Panc1 (cell line): ENCODE data around the gene NFE2. TPM values are rescaled to one million over a fixed set of nuclear protein-coding genes. Genes with fewer than 3 reads are reported as not detected.

Experiments
- ATAC-seq: fragments of 200-7000 bp; cut with Tn5 transposase; 2 replicates; pipeline ENCODE4 v1.9.1; 2020; ENCODE audit warnings: mild to moderate bottlenecking, moderate library complexity
- BruUV-seq: library from RNA; stranded (reverse); fragments of 400-500 nt; replicated peaks from 2 replicates; lab custom pipeline; 2021; lab: Mats Ljungman, UMichigan
- CTCF ChIA-PET: fragments of 300-600 bp; sonication (Branson Sonifier 250); formaldehyde crosslinking; loops from one replicate; lab custom pipeline; 2022; ENCODE audit warnings: antibody characterized with exemption; lab: Charles Lee
- POLR2A ChIA-PET: fragments of 300-600 bp; sonication (Branson Sonifier 250); formaldehyde crosslinking; loops from one replicate; lab custom pipeline; 2022; ENCODE audit warnings: antibody characterized with exemption; lab: Charles Lee
- DNase-seq: peaks from one replicate; pipeline ENCODE4 v3.0.0-alpha.2; 2010; ENCODE audit warnings: low read depth, low spot score
- H3K27ac ChIP-seq: 2 replicates; pipeline ENCODE4 v1.5.1; 2011; ENCODE audit warnings: mild to moderate bottlenecking, low read length, inconsistent platforms
- H3K27me3 ChIP-seq: fragments of 200-500 bp; sonication (Bioruptor generic); 2 replicates; pipeline ENCODE4 v1.6.0; 2014; ENCODE audit warnings: low read length, inconsistent platforms; ENCODE audit not compliant: control insufficient read depth, insufficient read depth
- H3K36me3 ChIP-seq: fragments of 200-500 bp; sonication (Bioruptor generic); 2 replicates; pipeline ENCODE4 v1.5.1; 2014; ENCODE audit warnings: inconsistent platforms, mild to moderate bottlenecking, low read length, moderate library complexity; ENCODE audit not compliant: control insufficient read depth, insufficient read depth
- H3K4me1 ChIP-seq: 2 replicates; pipeline ENCODE4 v1.5.1; 2011; ENCODE audit warnings: inconsistent platforms, mild to moderate bottlenecking, low read length, moderate library complexity; ENCODE audit not compliant: control insufficient read depth, insufficient read depth
- H3K4me3 ChIP-seq, 2 experiments: 2 replicates each; pipeline ENCODE4 v1.5.1; 2011 to 2012; ENCODE audit warnings: low read depth in 2 of 2, low read length in 2 of 2, mild to moderate bottlenecking in 2 of 2, inconsistent platforms in 1 of 2, moderate library complexity in 1 of 2
- H3K9me3 ChIP-seq: fragments of 200-500 bp; sonication (Bioruptor generic); 2 replicates; pipeline ENCODE4 v1.5.1; 2014; ENCODE audit warnings: low read depth, mild to moderate bottlenecking, inconsistent platforms, low read length, moderate library complexity; ENCODE audit not compliant: control insufficient read depth, insufficient read depth
- POLR2AphosphoS5 ChIP-seq: IDR thresholded peaks from 2 replicates; pipeline ENCODE4 v1.6.1; 2012; ENCODE audit warnings: mild to moderate bottlenecking, low read depth, low read length, moderate library complexity
- SIN3A ChIP-seq: IDR thresholded peaks from 2 replicates; pipeline ENCODE4 v1.6.1; 2012; ENCODE audit warnings: low read depth, mild to moderate bottlenecking, low read length, moderate library complexity, borderline replicate concordance; ENCODE audit not compliant: insufficient read depth
- TCF7L2 ChIP-seq: IDR thresholded peaks from 2 replicates; pipeline ENCODE4 v1.6.1; 2011; ENCODE audit warnings: mild to moderate bottlenecking, low read depth, low read length, inconsistent platforms
- in situ Hi-C: cut with HindIII; loops from 2 replicates; pipeline ENCODE4 v1.10.0; 2016; ENCODE audit warnings: low sequenced_read_pairs, low pct_unique_long_range_greater_than_20kb
- intact Hi-C: fragments of 100-400 bp; cut with micrococcal nuclease; formaldehyde crosslinking; loops from one replicate; pipeline ENCODE4 v1.10.0; 2022; ENCODE audit not compliant: unreplicated experiment
- total RNA-seq: library from RNA; stranded (reverse); gene quantifications from one replicate; pipeline ENCODE4 v1.2.1, GENCODE V29; 2021; ENCODE audit not compliant: unreplicated experiment
- TF ChIP-seq, protein P1 (sequence below): fragments of 450-650 bp; IDR thresholded peaks from 2 replicates; pipeline ENCODE4 v1.5.1; 2017; ENCODE audit warnings: mild to moderate bottlenecking
- TF ChIP-seq, protein P2 (sequence below), 2 experiments: IDR thresholded peaks; 2 replicates each; pipeline ENCODE4 v1.6.1; 2011 to 2012; ENCODE audit warnings: low read depth in 2 of 2, control low read depth in 1 of 2, low read length in 1 of 2, mild to moderate bottlenecking in 1 of 2, moderate library complexity in 1 of 2; ENCODE audit not compliant: insufficient read depth in 1 of 2

Gene NFE2
- total RNA-seq, 1 experiment from 2014 or later, result 0.26 TPM

DNA sequence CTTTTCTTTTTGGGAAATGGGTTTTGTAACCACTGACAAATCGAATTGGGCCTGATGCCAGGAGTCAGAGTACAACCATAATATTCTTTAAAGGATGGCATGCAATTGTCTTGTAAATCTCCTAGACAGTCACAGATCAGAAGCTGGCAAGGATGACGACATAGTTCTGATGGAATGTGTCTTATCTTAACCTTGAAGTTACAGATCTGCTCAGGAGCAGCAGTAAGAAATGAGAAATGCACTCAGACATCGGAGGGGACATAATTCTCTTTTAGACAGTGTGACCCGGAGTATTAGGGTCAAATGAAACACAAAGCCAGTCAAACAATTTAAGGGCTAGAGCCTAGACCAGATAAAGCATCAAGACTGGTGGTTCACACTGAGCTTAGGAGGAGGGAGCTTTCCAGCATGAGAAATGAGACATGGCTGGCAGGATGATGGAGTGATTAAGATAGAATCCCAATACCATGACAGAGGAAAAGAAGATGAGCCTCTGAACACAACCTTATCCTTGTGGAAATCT is 38.4 kb downstream of the NFE2 start:
- in situ Hi-C loops, result no loop called here
- TF ChIP-seq, protein P1, sequence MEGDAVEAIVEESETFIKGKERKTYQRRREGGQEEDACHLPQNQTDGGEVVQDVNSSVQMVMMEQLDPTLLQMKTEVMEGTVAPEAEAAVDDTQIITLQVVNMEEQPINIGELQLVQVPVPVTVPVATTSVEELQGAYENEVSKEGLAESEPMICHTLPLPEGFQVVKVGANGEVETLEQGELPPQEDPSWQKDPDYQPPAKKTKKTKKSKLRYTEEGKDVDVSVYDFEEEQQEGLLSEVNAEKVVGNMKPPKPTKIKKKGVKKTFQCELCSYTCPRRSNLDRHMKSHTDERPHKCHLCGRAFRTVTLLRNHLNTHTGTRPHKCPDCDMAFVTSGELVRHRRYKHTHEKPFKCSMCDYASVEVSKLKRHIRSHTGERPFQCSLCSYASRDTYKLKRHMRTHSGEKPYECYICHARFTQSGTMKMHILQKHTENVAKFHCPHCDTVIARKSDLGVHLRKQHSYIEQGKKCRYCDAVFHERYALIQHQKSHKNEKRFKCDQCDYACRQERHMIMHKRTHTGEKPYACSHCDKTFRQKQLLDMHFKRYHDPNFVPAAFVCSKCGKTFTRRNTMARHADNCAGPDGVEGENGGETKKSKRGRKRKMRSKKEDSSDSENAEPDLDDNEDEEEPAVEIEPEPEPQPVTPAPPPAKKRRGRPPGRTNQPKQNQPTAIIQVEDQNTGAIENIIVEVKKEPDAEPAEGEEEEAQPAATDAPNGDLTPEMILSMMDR, result no peak
- TF ChIP-seq TCF7L2, result peak; percentile 67
- Histone ChIP-seq H3K27ac (peak overlapping the region; percentile 89), H3K27me3 (no peaks in the 10 kb centered on the region), H3K4me3 (no peak overlapping the region), H3K9me3 (no peaks in the 10 kb centered on the region), H3K4me1 (peaks cover 57% of the 10 kb centered on the region), H3K36me3 (0 out of 2 replicates have a peak, but pooled peaks cover under 1% of the 10 kb centered on the region)
- DNase-seq, result no peak
- no TSS peak for BruUV-seq
- intact Hi-C loops, result no loop called here
- ChIA-PET POLR2A (interaction anchor here (0.7 to 1.0 kb wide), 2 partner anchors 18 to 38 kb away, joined by 3 to 5 read pairs; partner anchors contain the start of gene HNRNPA1), CTCF (no interaction called here)
- no peak; the same call in 1 of the 2 replicates for ATAC-seq

DNA sequence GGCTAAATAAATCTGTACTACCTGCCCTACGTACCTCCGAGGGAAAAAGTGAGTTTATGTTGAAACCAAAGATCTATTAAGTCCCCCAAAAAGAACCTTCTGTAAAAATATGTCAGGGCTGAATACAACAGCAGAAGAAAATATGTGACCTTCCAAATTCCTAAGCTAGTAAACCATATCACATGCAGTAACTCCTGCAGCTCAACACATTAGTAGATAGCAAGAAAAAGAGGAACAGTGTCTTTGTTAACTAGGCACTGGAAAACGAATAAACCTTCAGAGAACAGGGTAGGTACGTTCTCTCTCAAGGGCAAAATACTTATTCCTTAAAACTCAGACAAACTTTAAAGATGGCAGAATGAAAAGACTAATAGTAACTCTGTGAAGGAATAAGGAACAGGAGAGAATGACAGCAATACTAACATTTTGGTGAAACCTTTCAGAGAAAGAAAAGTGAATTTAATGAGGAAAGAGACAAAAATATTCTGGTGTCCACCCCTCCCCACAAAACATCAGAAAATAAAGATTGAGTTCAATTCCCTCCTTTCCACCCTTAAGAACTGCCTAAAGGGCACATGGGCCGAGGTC is 38.9 kb downstream of the NFE2 start:
- in situ Hi-C loops, result no loop called here

More for the DNA sequence above, 38.9 kb downstream of the NFE2 start:
- ChIA-PET POLR2A (interaction anchor here (0.7 to 2.7 kb wide), 2 partner anchors 18 kb away, joined by 5 to 10 read pairs; partner anchors contain the start of genes CBX5 and HNRNPA1), CTCF (interaction anchor here (0.7 kb wide), 2 partner anchors 8 to 10 kb away, joined by 4 to 5 read pairs; no protein-coding TSS in a partner anchor)
- intact Hi-C loops, result no loop called here
- peak overlapping the region; percentile 89 for H3K27ac ChIP-seq
- no peak overlapping the region for H3K4me3 ChIP-seq
- peaks cover 58% of the 10 kb centered on the region for H3K4me1 ChIP-seq
- ATAC-seq (no peak), DNase-seq (no peak)
- no TSS peak for BruUV-seq
- H3K27me3 ChIP-seq, result no peaks in the 10 kb centered on the region
- TF ChIP-seq POLR2AphosphoS5, result no peak
- TF ChIP-seq SIN3A, result no peak
- TF ChIP-seq, protein P1, result no peak
- no peak for TF ChIP-seq TCF7L2
- TF ChIP-seq, protein P2, sequence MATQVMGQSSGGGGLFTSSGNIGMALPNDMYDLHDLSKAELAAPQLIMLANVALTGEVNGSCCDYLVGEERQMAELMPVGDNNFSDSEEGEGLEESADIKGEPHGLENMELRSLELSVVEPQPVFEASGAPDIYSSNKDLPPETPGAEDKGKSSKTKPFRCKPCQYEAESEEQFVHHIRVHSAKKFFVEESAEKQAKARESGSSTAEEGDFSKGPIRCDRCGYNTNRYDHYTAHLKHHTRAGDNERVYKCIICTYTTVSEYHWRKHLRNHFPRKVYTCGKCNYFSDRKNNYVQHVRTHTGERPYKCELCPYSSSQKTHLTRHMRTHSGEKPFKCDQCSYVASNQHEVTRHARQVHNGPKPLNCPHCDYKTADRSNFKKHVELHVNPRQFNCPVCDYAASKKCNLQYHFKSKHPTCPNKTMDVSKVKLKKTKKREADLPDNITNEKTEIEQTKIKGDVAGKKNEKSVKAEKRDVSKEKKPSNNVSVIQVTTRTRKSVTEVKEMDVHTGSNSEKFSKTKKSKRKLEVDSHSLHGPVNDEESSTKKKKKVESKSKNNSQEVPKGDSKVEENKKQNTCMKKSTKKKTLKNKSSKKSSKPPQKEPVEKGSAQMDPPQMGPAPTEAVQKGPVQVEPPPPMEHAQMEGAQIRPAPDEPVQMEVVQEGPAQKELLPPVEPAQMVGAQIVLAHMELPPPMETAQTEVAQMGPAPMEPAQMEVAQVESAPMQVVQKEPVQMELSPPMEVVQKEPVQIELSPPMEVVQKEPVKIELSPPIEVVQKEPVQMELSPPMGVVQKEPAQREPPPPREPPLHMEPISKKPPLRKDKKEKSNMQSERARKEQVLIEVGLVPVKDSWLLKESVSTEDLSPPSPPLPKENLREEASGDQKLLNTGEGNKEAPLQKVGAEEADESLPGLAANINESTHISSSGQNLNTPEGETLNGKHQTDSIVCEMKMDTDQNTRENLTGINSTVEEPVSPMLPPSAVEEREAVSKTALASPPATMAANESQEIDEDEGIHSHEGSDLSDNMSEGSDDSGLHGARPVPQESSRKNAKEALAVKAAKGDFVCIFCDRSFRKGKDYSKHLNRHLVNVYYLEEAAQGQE (IDR thresholded peaks at IDR 0.05; ENCODE audit: insufficient read depth in 1 of 2, low read depth in 2 of 2, low read length in 1 of 2), result no peak
- H3K36me3 ChIP-seq, result peaks cover 5% of the 10 kb centered on the region; the same call in 1 of the 2 replicates
- H3K9me3 ChIP-seq, result no peaks in the 10 kb centered on the region
